Measurements from ENCODE around the gene MCAM. TPM values are rescaled to one million over a fixed set of nuclear protein-coding genes. Genes with fewer than 3 reads are reported as not detected.
A peak's percentile ranks its signal among the peaks of the same experiment; 100 is the strongest.

MCAM gene
- total and polyA plus RNA-seq, 12 donors, result 35.8 to 136 (median 96.8) TPM

- no peak for ATAC-seq
Measured at GRCh38 chr11:119273721-119274120, 43.2 kb downstream of the MCAM start.

GRCh38 chr11:119267645-119268044 is 49.3 kb downstream of the MCAM start:
- peaks cover 5 to 60% (median 25%) of the 10 kb centered on the region in 9 donors for H3K4me1 ChIP-seq
- no peak overlapping the region for H3K27ac ChIP-seq
- no peaks in the 10 kb centered on the region for H3K27me3 ChIP-seq
- peaks cover 0 to 13% (median 6%) of the 10 kb centered on the region in 9 donors for H3K36me3 ChIP-seq
- no peak for ATAC-seq
- intact Hi-C loops (cut with DNase I), result no loop called here
- no peak for TF ChIP-seq CTCF (IDR thresholded peaks at IDR 0.05)
- no peaks in the 10 kb centered on the region for H3K9me3 ChIP-seq
- no peak overlapping the region for H3K4me3 ChIP-seq
- no peak for DNase-seq
- WGBS, 2 donors, result 78 to 80% methylated on average over 5 of the region's 5 CpGs

More at GRCh38 chr11:119273721-119274120, 43.2 kb downstream of the MCAM start:
- no peak for DNase-seq
- Histone ChIP-seq H3K27me3 (no peaks in the 10 kb centered on the region), H3K4me1 (peaks cover 0 to 3% (median 0%) of the 10 kb centered on the region in 9 donors), H3K27ac (no peak overlapping the region), H3K36me3 (peaks cover 0 to 74% (median 18%) of the 10 kb centered on the region in 9 donors), H3K4me3 (no peak overlapping the region), H3K9me3 (no peaks in the 10 kb centered on the region)
- intact Hi-C loops (cut with DNase I), result loop anchor here in 1 of 10 donors (10.0 kb wide), 1 partner anchor 59 kb away; no protein-coding TSS in a partner anchor
- no peak for TF ChIP-seq CTCF (IDR thresholded peaks at IDR 0.05)
- WGBS, 2 donors, result 88 to 90% methylated on average over 6 of the region's 6 CpGs

- no peak overlapping the region for H3K4me3 ChIP-seq
- 79 to 80% methylated on average over 7 of the region's 7 CpGs for WGBS, 2 donors
- no peaks in the 10 kb centered on the region for H3K9me3 ChIP-seq
- no peak for ATAC-seq
- H3K27me3 ChIP-seq, result no peaks in the 10 kb centered on the region
- no peak for DNase-seq
- no peak for TF ChIP-seq CTCF (IDR thresholded peaks at IDR 0.05)
- peak overlapping the region in 1 of 10 donors; percentile 21 for H3K27ac ChIP-seq
- H3K4me1 ChIP-seq, result peaks cover 5 to 69% (median 33%) of the 10 kb centered on the region in 9 donors
- peaks cover 0 to 4% (median 0%) of the 10 kb centered on the region in 9 donors for H3K36me3 ChIP-seq
- intact Hi-C loops (cut with DNase I), result no loop called here
Measured at GRCh38 chr11:119266517-119267255, 50.2 kb downstream of the MCAM start.

- intact Hi-C loops (cut with DNase I), result no loop called here
- Histone ChIP-seq H3K36me3 (no peaks in the 10 kb centered on the region), H3K4me1 (peaks cover 5 to 75% (median 33%) of the 10 kb centered on the region in 9 donors), H3K9me3 (no peaks in the 10 kb centered on the region), H3K27ac (peak overlapping the region in 1 of 10 donors; percentile 21), H3K27me3 (no peaks in the 10 kb centered on the region), H3K4me3 (no peak overlapping the region)
- DNase-seq, result no peak
- no peak for ATAC-seq
- TF ChIP-seq CTCF (IDR thresholded peaks at IDR 0.05), result no peak
- WGBS, 2 donors, result 82 to 86% methylated on average over 3 of the region's 3 CpGs
Measured at GRCh38 chr11:119266063-119266462, 50.9 kb downstream of the MCAM start.
